Fibroblast of skin of left biceps (primary cell): ENCODE measurements around the gene PRLHR.
"Not testable (repeated sequence)": the region's sequence is repeated elsewhere in the genome, so short reads cannot be mapped to it uniquely, and the experiment has no call there.

Experiments used
- DNase-seq, 2 experiments: peaks; one replicate each; pipeline ENCODE4 v3.0.0-alpha.2; 2013; ENCODE audit warnings: low read depth in 2 of 2

Gene PRLHR

GRCh38 chr10:118595598-118596425 lies at the start of gene PRLHR:
Gene PRLHR, minus strand, starts transcription at chr10:118595648. Its CDS starts 404 bp downstream, at chr10:118595244.
- no peak for DNase-seq

- DNase-seq = no peak
Measured at GRCh38 chr10:118642228-118642627, 46.8 kb upstream of the PRLHR start.

GRCh38 chr10:118638680-118639079 lies 43.2 kb upstream of the PRLHR start:
- no peak for DNase-seq

GRCh38 chr10:118635674-118636402 lies 40.4 kb upstream of the PRLHR start:
- DNase-seq = no peak

- DNase-seq = no peak
Measured at GRCh38 chr10:118633786-118634185, 38.3 kb upstream of the PRLHR start.

GRCh38 chr10:118629211-118629610 lies 33.8 kb upstream of the PRLHR start:
- DNase-seq = no peak

GRCh38 chr10:118628397-118628796 lies 32.9 kb upstream of the PRLHR start:
- DNase-seq = no peak

- DNase-seq = no peak
Measured at GRCh38 chr10:118626953-118627352, 31.5 kb upstream of the PRLHR start.

- DNase-seq = no peak
Measured at GRCh38 chr10:118625504-118625903, 30.1 kb upstream of the PRLHR start.

GRCh38 chr10:118624747-118625146 lies 29.3 kb upstream of the PRLHR start:
- DNase-seq = no peak

GRCh38 chr10:118621304-118621942 lies 26.0 kb upstream of the PRLHR start:
- DNase-seq = no peak

- not testable (repeated sequence) for DNase-seq
Measured at GRCh38 chr10:118613863-118614262, 18.4 kb upstream of the PRLHR start.

GRCh38 chr10:118610577-118610976 lies 15.1 kb upstream of the PRLHR start:
- no peak for DNase-seq

GRCh38 chr10:118607768-118608354 lies 12.4 kb upstream of the PRLHR start:
- DNase-seq = no peak

- DNase-seq = no peak
Measured at GRCh38 chr10:118605694-118606093, 10.2 kb upstream of the PRLHR start.

- no peak for DNase-seq
Measured at GRCh38 chr10:118596426-118597124, 1.1 kb upstream of the PRLHR start.

GRCh38 chr10:118595064-118595420 lies 406 bp downstream of the PRLHR start:
- no peak for DNase-seq

- DNase-seq = no peak
Measured at GRCh38 chr10:118594392-118595063, 920 bp downstream of the PRLHR start.

GRCh38 chr10:118592675-118593330 lies 2.6 kb downstream of the PRLHR start:
- no peak for DNase-seq

GRCh38 chr10:118590334-118590733 lies 5.1 kb downstream of the PRLHR start:
- no peak for DNase-seq
